OCI-LY3 (cell line): ENCODE measurements around the gene EEF1AKMT3.

ENCODE experiments used
- H2AFZ ChIP-seq: fragments of 200-600, 300-600 bp; shearing (Covaris generic); 2 replicates; pipeline ENCODE4 v1.6.0; 2014; ENCODE audit warnings: antibody characterized with exemption, low read depth, low read length
- H3K27ac ChIP-seq: fragments of 200-600, 300-600 bp; sonication (generic); 2 replicates; pipeline ENCODE4 v1.5.1; 2014; ENCODE audit warnings: mild to moderate bottlenecking, low read length, moderate library complexity, mixed read lengths
- H3K27me3 ChIP-seq: fragments of 200-600, 300-600 bp; sonication (generic); 2 replicates; pipeline ENCODE4 v1.6.1; 2014; ENCODE audit warnings: low read depth, low read length, mixed read lengths
- H3K36me3 ChIP-seq: fragments of 200-600, 300-600 bp; sonication (generic); replicated peaks from 2 replicates; pipeline ENCODE3; 2014; ENCODE audit warnings: low read depth, low read length, mixed read lengths
- H3K4me1 ChIP-seq: fragments of 300-600, 200-600 bp; sonication (generic); 2 replicates; pipeline ENCODE4 v1.6.1; 2014; ENCODE audit warnings: low read length, mixed read lengths
- H3K4me2 ChIP-seq: fragments of 200-600, 300-600 bp; sonication (generic); 2 replicates; pipeline ENCODE4 v1.6.1; 2014; ENCODE audit warnings: low read length, mixed read lengths
- H3K4me3 ChIP-seq: fragments of 300-600, 200-600 bp; sonication (generic); 2 replicates; pipeline ENCODE4 v1.5.1; 2014; ENCODE audit warnings: antibody characterized with exemption, mild to moderate bottlenecking, low read length, moderate library complexity
- H3K79me2 ChIP-seq: fragments of 300-600, 200-600 bp; shearing (Covaris generic); 2 replicates; pipeline ENCODE4 v1.6.1; 2014; ENCODE audit warnings: mild to moderate bottlenecking, low read length, mixed read lengths
- H3K9ac ChIP-seq: fragments of 300-600, 200-600 bp; shearing (Covaris generic); 2 replicates; pipeline ENCODE4 v1.6.0; 2014; ENCODE audit warnings: mild to moderate bottlenecking, low read length, moderate library complexity
- H3K9me3 ChIP-seq: fragments of 200-600, 300-600 bp; shearing (Covaris generic); 2 replicates; pipeline ENCODE4 v1.6.1; 2014; ENCODE audit warnings: low read length, mixed read lengths; ENCODE audit not compliant: insufficient read depth
- H4K20me1 ChIP-seq: fragments of 200-600, 300-600 bp; sonication (generic); 2 replicates; pipeline ENCODE4 v1.6.1; 2016; ENCODE audit warnings: low read length, mixed read lengths; ENCODE audit not compliant: insufficient read depth
- CTCF ChIP-seq: fragments of 200-600, 300-600 bp; sonication (generic); IDR thresholded peaks from 2 replicates; pipeline ENCODE4 v1.5.1; 2014; ENCODE audit warnings: antibody characterized with exemption, low read length, low read depth
- EZH2phosphoT487 ChIP-seq: fragments of 200-600 bp; shearing (Covaris generic); IDR thresholded peaks from 2 replicates; pipeline ENCODE4 v1.6.1; 2018; ENCODE audit warnings: antibody characterized with exemption, mixed run types, low read depth

Gene EEF1AKMT3

GRCh38 chr12:57781801-57782200 lies 9.4 kb downstream of the EEF1AKMT3 start:
- no peak overlapping the region for H3K27ac ChIP-seq
- H3K27me3 ChIP-seq = no peaks in the 10 kb centered on the region
- peaks cover 19% of the 10 kb centered on the region for H3K79me2 ChIP-seq
- no peaks in the 10 kb centered on the region for H4K20me1 ChIP-seq
- peaks cover 20% of the 10 kb centered on the region for H3K36me3 ChIP-seq
- no peak overlapping the region for H3K9ac ChIP-seq
- H3K4me3 ChIP-seq = no peak overlapping the region
- TF ChIP-seq CTCF (no peak), EZH2phosphoT487 (no peak)
- H3K9me3 ChIP-seq = no peaks in the 10 kb centered on the region
- H3K4me1 ChIP-seq = peaks cover 13% of the 10 kb centered on the region
- H2AFZ ChIP-seq = no peak overlapping the region
- peak overlapping the region; percentile 83 for H3K4me2 ChIP-seq

GRCh38 chr12:57782243-57782607 lies 9.8 kb downstream of the EEF1AKMT3 start:
- Histone ChIP-seq H3K4me2 (peak overlapping the region; percentile 83), H3K79me2 (peaks cover 19% of the 10 kb centered on the region), H4K20me1 (no peaks in the 10 kb centered on the region), H3K4me3 (peak overlapping the region; percentile 89), H3K9me3 (no peaks in the 10 kb centered on the region), H3K27me3 (no peaks in the 10 kb centered on the region), H3K36me3 (peaks cover 25% of the 10 kb centered on the region), H3K9ac (peak overlapping the region; percentile 39), H3K4me1 (peaks cover 13% of the 10 kb centered on the region), H3K27ac (no peak overlapping the region), H2AFZ (peak overlapping the region; percentile 89)
- TF ChIP-seq EZH2phosphoT487 (no peak), CTCF (no peak)

GRCh38 chr12:57782608-57783465 lies 10.4 kb downstream of the EEF1AKMT3 start, which contains the start of gene TSFM:
Gene TSFM, plus strand, starts transcription at chr12:57782787. Its CDS starts 15 bp downstream, at chr12:57782802.
- H2AFZ ChIP-seq = peak within 1 kb of the TSS; percentile 89
- peaks cover 13% of the 10 kb centered on the region for H3K4me1 ChIP-seq
- no peak within 1 kb of the TSS for H3K27ac ChIP-seq
- no peaks in the 10 kb centered on the region for H3K27me3 ChIP-seq
- H3K36me3 ChIP-seq = peaks cover 27% of the 10 kb centered on the region
- peak within 1 kb of the TSS; percentile 69 for H3K9ac ChIP-seq
- no peaks in the 10 kb centered on the region for H3K9me3 ChIP-seq
- peaks cover 19% of the 10 kb centered on the region for H3K79me2 ChIP-seq
- H4K20me1 ChIP-seq = no peaks in the 10 kb centered on the region
- H3K4me3 ChIP-seq = peak within 1 kb of the TSS; percentile 89
- H3K4me2 ChIP-seq = peak within 1 kb of the TSS; percentile 88
- no peak for TF ChIP-seq EZH2phosphoT487
- peak; percentile 91 for TF ChIP-seq CTCF

GRCh38 chr12:57783466-57783801 lies 11.0 kb downstream of the EEF1AKMT3 start:
- H3K9me3 ChIP-seq = no peaks in the 10 kb centered on the region
- H3K36me3 ChIP-seq = peaks cover 27% of the 10 kb centered on the region
- peaks cover 19% of the 10 kb centered on the region for H3K79me2 ChIP-seq
- no peaks in the 10 kb centered on the region for H3K27me3 ChIP-seq
- H3K27ac ChIP-seq = no peak overlapping the region
- H3K4me1 ChIP-seq = peaks cover 13% of the 10 kb centered on the region
- H4K20me1 ChIP-seq = no peaks in the 10 kb centered on the region
- H3K4me2 ChIP-seq = peak overlapping the region; percentile 88
- no peak overlapping the region for H2AFZ ChIP-seq
- no peak for TF ChIP-seq EZH2phosphoT487
- H3K9ac ChIP-seq = peak overlapping the region; percentile 69
- peak overlapping the region; percentile 89 for H3K4me3 ChIP-seq
